ENCODE data around the gene OSTM1. TPM values are rescaled to one million over a fixed set of nuclear protein-coding genes. Genes with fewer than 3 reads are reported as not detected.
"Not testable (repeated sequence)": the region's sequence is repeated elsewhere in the genome, so short reads cannot be mapped to it uniquely, and the experiment has no call there.

OSTM1 gene
- total and polyA plus RNA-seq, 12 donors = 15.6 to 510 (median 59.3) TPM

DNA sequence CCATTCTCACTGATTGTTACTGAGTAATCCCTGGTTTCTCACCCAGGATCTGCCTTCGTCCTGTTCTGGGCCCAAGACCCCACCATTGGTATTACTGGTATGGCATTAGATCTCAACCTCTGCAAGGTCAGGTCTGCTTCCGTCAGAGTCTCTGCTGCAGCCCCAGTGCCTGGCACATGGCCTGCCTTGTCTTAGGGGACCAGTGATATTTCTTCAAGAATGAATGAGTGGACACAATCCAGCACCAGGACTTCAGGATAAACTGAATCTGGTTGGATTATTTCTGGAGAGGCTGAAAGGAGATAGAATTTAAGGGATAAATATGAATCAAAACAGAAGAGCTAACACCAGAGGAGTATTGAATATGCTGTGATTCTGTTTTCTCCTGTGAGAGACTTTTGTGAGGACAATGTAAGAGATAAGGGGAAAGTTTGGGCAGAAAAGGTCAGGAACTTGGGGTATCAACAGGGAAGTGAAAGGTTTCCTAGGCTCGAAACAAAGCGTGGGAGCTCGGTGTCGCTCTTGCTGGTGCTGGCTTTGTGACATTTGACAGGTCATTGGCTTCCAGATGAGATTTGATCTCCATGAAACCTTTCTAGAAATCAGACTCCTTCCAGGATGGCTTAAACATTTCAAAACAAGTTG, 53.9 kb downstream of the OSTM1 start:
- H3K27ac ChIP-seq = no peak overlapping the region
- H3K4me1 ChIP-seq (replicated peaks in 1 of 2) = no peaks in the 10 kb centered on the region
- H3K4me3 ChIP-seq = no peak overlapping the region
- no peaks in the 10 kb centered on the region for H3K9me3 ChIP-seq (replicated peaks in 1 of 3)
- H3K27me3 ChIP-seq = no peaks in the 10 kb centered on the region
- DNase-seq = no peak
- intact Hi-C loops (cut with DNase I) = no loop called here
- whole genome bisulfite sequencing, 4 donors = 82 to 89% (median 86%) methylated on average over 6 of the region's 6 CpGs
- no peak for TF ChIP-seq POLR2A (IDR thresholded peaks at IDR 0.05)
- no peak for TF ChIP-seq CTCF (IDR thresholded peaks at IDR 0.05)
- H3K36me3 ChIP-seq (replicated peaks in 1 of 2) = no peaks in the 10 kb centered on the region

DNA sequence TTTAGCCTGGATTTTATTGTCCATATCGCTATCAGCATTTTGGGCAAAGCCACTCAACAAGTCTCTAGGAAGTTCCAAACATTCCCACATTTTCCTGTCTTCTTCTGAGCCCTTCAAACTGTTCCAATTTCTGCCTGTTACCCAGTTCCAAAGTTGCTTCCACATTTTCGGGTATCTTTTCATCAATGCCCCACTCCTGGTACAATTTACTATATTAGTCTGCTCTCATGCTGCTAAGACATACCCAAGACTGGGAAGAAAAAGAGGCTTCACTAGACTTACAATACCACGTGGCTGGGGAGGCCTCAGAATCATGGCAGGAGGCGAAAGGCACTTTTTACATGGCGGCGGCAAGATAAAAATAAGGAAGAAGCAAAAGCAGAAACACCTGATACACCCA, 58.3 kb downstream of the OSTM1 start:
- H3K4me3 ChIP-seq; H3K9me3 ChIP-seq (replicated peaks in 1 of 3); H3K4me1 ChIP-seq (replicated peaks in 1 of 2); H3K27ac ChIP-seq; H3K36me3 ChIP-seq (replicated peaks in 1 of 2); DNase-seq; H3K27me3 ChIP-seq; intact Hi-C loops (cut with DNase I): not testable (repeated sequence)
- WGBS, 4 donors = 86 to 91% (median 90%) methylated on average over 6 of the region's 6 CpGs

DNA sequence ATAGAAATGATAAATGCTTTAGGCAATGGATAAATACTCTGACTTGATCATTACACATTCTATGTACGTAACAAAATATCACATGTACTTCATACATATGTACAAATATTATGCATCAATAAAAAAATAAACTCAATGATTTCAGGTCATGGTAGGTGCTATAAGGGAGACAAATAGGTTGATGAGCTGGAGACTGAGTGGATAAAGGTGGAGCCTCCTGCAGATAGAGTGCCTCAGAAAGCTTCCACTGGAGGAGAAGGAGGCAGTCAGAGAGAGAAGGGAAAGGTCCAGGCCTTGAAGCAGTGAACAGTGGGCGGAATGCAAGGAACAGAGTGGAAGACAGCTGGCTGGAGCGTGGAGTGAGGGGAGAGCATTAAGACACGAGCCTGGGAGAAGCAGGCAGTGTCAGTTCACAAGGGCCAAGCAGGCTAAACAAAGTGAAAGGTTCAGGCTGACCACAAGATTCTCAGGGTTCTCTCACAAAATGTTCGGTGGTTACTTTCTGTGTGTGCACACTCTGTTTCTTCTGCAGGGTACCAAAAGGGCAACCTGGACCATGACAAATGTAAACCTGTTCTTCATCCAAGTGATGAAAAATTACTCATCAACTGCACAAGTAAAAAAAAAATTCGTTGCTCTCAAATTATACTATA, 60.6 kb downstream of the OSTM1 start:
- no peak for TF ChIP-seq POLR2A (IDR thresholded peaks at IDR 0.05)
- TF ChIP-seq CTCF (IDR thresholded peaks at IDR 0.05) = no peak
- WGBS, 4 donors = 68 to 82% (median 75%) methylated on average over 6 of the region's 6 CpGs
- Histone ChIP-seq H3K4me3 (no peak overlapping the region), H3K36me3 (replicated peaks in 1 of 2) (no peaks in the 10 kb centered on the region), H3K27me3 (no peaks in the 10 kb centered on the region), H3K4me1 (replicated peaks in 1 of 2) (no peaks in the 10 kb centered on the region), H3K27ac (no peak overlapping the region), H3K9me3 (replicated peaks in 1 of 3) (no peaks in the 10 kb centered on the region)
- intact Hi-C loops (cut with DNase I) = no loop called here
- DNase-seq = no peak

DNA sequence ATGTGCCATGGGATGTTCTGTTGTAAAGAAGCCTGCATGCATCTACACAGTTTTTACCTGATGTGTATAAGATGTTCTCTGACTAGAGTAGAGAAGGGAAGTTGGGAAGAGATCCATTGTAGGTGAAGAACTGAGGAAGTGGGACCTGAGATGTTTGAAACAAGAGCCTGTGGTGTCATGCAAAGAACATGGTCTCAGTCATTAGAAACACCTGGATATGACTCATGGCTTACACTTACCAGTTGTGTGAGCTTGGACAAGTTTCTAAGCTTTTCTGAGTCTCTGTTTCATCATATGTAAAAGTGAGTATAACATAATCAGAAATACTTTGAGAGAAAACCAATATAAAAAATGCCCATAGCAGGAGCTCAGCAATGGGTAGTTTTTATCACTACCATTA, 64.6 kb downstream of the OSTM1 start:
- Histone ChIP-seq H3K9me3 (replicated peaks in 1 of 3) (no peaks in the 10 kb centered on the region), H3K27me3 (no peaks in the 10 kb centered on the region), H3K36me3 (replicated peaks in 1 of 2) (no peaks in the 10 kb centered on the region), H3K4me3 (no peak overlapping the region), H3K4me1 (replicated peaks in 1 of 2) (no peaks in the 10 kb centered on the region), H3K27ac (no peak overlapping the region)
- no peak for DNase-seq
- TF ChIP-seq CTCF (IDR thresholded peaks at IDR 0.05) (no peak), POLR2A (IDR thresholded peaks at IDR 0.05) (no peak)
- intact Hi-C loops (cut with DNase I) = no loop called here

DNA sequence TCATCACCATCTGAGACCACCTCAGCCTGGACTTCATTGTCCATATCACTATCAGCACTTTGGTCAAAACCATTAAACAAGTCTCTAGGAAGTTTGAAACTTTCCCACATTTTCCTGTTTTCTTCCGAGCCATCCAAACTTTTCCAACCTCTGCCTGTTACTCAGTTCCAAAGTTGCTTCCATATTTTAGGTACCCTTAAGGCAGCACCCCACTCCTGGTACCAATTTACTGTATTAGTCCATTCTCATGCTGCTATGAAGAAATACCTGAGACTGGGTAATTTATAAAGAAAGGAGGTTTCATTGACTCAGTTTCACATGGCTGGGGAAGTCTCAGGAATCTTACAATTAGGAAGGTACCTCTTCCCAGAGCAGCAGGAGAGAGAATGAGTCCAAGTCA, 65.3 kb downstream of the OSTM1 start:
- intact Hi-C loops (cut with DNase I); DNase-seq; H3K4me1 ChIP-seq (replicated peaks in 1 of 2); H3K4me3 ChIP-seq; H3K9me3 ChIP-seq (replicated peaks in 1 of 3); H3K36me3 ChIP-seq (replicated peaks in 1 of 2); H3K27ac ChIP-seq; H3K27me3 ChIP-seq: not testable (repeated sequence)
- 83 to 100% (median 85%) methylated on average over 1 of the region's 1 CpG for WGBS, 4 donors
